Measurements from ENCODE around the gene SKI. TPM values are rescaled to one million over a fixed set of nuclear protein-coding genes. Genes with fewer than 3 reads are reported as not detected.
A peak's percentile ranks its signal among the peaks of the same experiment; 100 is the strongest.

The SKI gene
- total RNA-seq, 1 experiment from 2014 or later, result 28.3 TPM

DNA sequence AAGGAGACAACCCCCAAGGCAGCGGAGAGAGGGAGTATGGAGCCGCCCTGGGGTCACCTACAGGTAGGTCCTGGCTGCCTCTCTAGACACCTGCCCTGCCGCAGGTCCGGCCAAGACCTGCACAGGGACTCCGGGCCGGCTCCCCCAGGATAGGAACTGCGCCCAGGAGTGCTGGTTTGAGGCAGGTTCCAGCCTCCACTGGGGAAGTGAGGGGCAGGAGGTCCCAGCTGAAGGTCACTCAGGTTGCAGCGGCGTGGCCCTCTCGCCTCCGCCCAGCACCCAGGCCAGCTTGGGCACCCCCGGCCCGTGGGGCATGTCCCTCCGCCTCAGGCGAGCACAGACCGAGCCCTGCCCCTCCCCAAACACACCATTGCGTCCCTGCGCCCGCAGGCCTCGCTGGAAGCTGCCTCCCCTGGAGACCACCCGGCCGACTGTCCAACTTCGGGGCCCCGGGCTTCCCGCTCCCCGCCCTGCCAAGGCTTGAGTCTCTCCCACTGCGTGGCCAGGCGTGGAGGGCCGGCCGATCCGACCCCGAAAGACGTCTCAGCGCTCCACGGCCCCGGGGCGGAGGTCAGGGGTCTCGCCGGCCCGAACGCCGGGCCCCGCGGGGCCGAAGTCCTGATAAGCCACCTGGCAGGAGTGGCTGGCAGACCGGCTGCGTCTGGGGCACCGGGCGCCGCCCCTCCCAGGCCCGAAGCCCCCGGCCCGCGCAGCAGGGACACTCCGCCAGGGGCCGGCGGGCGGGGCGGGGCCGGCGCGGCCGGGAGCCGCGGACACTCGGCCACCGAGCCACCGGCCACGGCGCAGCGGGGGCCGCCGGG lies 1.4 kb upstream of the SKI start:
- H3K4me3 ChIP-seq (ENCODE audit: low read length), result peak overlapping the region; percentile 79
- intact Hi-C loops (cut with micrococcal nuclease), result loop anchor here (1.0 kb wide), 1 partner anchor 14 kb away; no protein-coding TSS in a partner anchor
- H3K9ac ChIP-seq (ENCODE audit: low read length), result peak overlapping the region; percentile 93
- H3K79me2 ChIP-seq (ENCODE audit: low read length), result peaks cover 37% of the 10 kb centered on the region
- no peaks in the 10 kb centered on the region for H3F3A ChIP-seq (ENCODE audit: low read length, unreplicated experiment)
- TF ChIP-seq, protein P1, sequence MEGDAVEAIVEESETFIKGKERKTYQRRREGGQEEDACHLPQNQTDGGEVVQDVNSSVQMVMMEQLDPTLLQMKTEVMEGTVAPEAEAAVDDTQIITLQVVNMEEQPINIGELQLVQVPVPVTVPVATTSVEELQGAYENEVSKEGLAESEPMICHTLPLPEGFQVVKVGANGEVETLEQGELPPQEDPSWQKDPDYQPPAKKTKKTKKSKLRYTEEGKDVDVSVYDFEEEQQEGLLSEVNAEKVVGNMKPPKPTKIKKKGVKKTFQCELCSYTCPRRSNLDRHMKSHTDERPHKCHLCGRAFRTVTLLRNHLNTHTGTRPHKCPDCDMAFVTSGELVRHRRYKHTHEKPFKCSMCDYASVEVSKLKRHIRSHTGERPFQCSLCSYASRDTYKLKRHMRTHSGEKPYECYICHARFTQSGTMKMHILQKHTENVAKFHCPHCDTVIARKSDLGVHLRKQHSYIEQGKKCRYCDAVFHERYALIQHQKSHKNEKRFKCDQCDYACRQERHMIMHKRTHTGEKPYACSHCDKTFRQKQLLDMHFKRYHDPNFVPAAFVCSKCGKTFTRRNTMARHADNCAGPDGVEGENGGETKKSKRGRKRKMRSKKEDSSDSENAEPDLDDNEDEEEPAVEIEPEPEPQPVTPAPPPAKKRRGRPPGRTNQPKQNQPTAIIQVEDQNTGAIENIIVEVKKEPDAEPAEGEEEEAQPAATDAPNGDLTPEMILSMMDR (conservative IDR thresholded peaks at IDR 0.05; ENCODE audit: low read depth, low read length), result no peak
- TF ChIP-seq EZH2 (IDR thresholded peaks at IDR 0.05; ENCODE audit: low read length, unreplicated experiment) (no peak), EZH2phosphoT487 (IDR thresholded peaks at IDR 0.05; ENCODE audit: borderline replicate concordance, low read length) (no peak)
- peak overlapping the region; percentile 92 for H2AFZ ChIP-seq (ENCODE audit: low read length)
- peak; percentile 3; the same call in 1 of the 2 replicates for ATAC-seq
- peaks cover 29% of the 10 kb centered on the region for H4K20me1 ChIP-seq (ENCODE audit: low read length)
- POLR2A ChIA-PET (ENCODE audit: unreplicated experiment), result no interaction called here
- no peaks in the 10 kb centered on the region for H3K27me3 ChIP-seq (ENCODE audit: low read length)
- peak overlapping the region; percentile 60 for H3K27ac ChIP-seq (ENCODE audit: low read length)
- no peaks in the 10 kb centered on the region for H3K9me2 ChIP-seq (replicated peaks; ENCODE audit: low read length)
- no peaks in the 10 kb centered on the region for H3K36me3 ChIP-seq (ENCODE audit: low read depth, low read length)
- no peaks in the 10 kb centered on the region for H3K9me3 ChIP-seq (ENCODE audit: low read length)
- peaks cover 12% of the 10 kb centered on the region for H3K4me1 ChIP-seq (ENCODE audit: insufficient read depth, low read length)
- BruUV-seq (replicated peaks), result TSS peak; percentile 64
- H3K4me2 ChIP-seq (ENCODE audit: low read length), result peak overlapping the region; percentile 97
- DNase-seq, result no peak
- CTCF ChIA-PET, result no interaction called here

DNA sequence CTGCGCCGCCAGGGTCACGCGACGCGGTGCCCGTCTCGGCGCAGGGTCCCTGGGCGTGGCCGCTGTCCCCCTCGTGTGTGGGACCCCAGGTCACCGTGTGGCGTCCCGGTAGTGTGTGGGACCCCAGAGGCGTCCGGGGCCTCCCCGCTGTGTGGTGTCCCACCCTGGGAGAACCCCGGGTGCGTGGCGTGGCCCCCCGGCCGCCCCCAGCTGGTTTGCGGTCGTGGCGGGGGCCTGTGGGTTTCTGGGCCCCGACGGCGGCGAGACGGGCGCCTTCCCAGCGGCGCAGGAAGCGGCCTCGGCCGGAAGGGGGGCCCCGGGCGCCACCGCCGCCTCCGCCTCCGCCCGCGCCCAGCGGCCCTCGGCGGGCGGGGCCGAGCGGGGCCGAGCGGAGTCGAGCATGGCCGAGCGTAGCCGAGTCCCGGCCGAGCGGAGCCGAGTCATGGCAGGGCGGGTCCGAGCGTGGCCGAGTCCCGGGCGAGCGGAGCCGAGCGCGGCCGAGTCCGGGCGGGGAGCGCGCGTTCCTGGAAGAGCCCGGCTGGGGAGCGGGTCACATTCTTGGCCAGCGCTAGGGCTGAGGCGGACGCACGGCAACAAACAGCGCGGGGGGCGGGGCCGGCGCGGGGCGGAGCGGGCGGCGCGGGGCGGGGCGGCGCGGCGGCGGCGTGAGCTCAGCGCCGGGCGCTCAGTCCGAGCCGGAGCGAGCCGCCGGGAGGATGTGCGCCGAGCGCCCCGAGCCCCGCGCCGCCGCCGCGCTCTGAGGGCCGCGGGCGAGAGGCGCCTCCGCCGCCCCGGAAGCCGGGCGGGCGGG lies 568 bp upstream of the SKI start:
- CTCF ChIA-PET, result interaction anchor here (1.0 kb wide), 1 partner anchor 33 kb away, joined by 4 read pairs; the partner anchor contains the start of gene FAAP20
- no peaks in the 10 kb centered on the region for H3K36me3 ChIP-seq (ENCODE audit: low read depth, low read length)
- peak overlapping the region; percentile 92 for H2AFZ ChIP-seq (ENCODE audit: low read length)
- H3K27me3 ChIP-seq (ENCODE audit: low read length), result no peaks in the 10 kb centered on the region
- ATAC-seq (peak; percentile 85), DNase-seq (peak; percentile 99)
- H3F3A ChIP-seq (ENCODE audit: low read length, unreplicated experiment), result no peaks in the 10 kb centered on the region
- H3K79me2 ChIP-seq (ENCODE audit: low read length), result peaks cover 45% of the 10 kb centered on the region
- TF ChIP-seq EZH2 (IDR thresholded peaks at IDR 0.05; ENCODE audit: low read length, unreplicated experiment) (no peak), EZH2phosphoT487 (IDR thresholded peaks at IDR 0.05; ENCODE audit: borderline replicate concordance, low read length) (no peak)
- TF ChIP-seq, protein P1 (conservative IDR thresholded peaks at IDR 0.05; ENCODE audit: low read depth, low read length), result no peak
- POLR2A ChIA-PET (ENCODE audit: unreplicated experiment), result interaction anchor here (0.5 to 1.0 kb wide), 7 partner anchors 27 to 358 kb away, joined by 3 to 34 read pairs (median 7); partner anchors contain the start of genes FAAP20, MORN1 and RER1
- peak overlapping the region; percentile 97 for H3K4me2 ChIP-seq (ENCODE audit: low read length)
- H3K9me2 ChIP-seq (replicated peaks; ENCODE audit: low read length), result no peaks in the 10 kb centered on the region
- H3K4me1 ChIP-seq (ENCODE audit: insufficient read depth, low read length), result peaks cover 20% of the 10 kb centered on the region
- H3K4me3 ChIP-seq (ENCODE audit: low read length), result peak overlapping the region; percentile 79
- BruUV-seq (replicated peaks), result no TSS peak
- intact Hi-C loops (cut with micrococcal nuclease), result loop anchor here (1.0 kb wide), 1 partner anchor 15 kb away; no protein-coding TSS in a partner anchor
- peak overlapping the region; percentile 93 for H3K9ac ChIP-seq (ENCODE audit: low read length)
- peaks cover 38% of the 10 kb centered on the region for H4K20me1 ChIP-seq (ENCODE audit: low read length)
- H3K9me3 ChIP-seq (ENCODE audit: low read length), result no peaks in the 10 kb centered on the region
- H3K27ac ChIP-seq (ENCODE audit: low read length), result peak overlapping the region; percentile 60
